Testis (tissue), 3 donors: ENCODE results near the gene TUBGCP6. TPM values are rescaled to one million over a fixed set of nuclear protein-coding genes. Genes with fewer than 3 reads are reported as not detected.

ENCODE experiments used
- DNase-seq: peaks from one replicate; pipeline ENCODE4 v3.0.0-alpha.2; 2019
- H3K27ac ChIP-seq, 2 donors: fragments of 200-600 bp; sonication (generic); one replicate each; pipeline ENCODE4 v1.5.1; 2019
- H3K27me3 ChIP-seq: fragments of 200-600 bp; sonication (generic); one replicate; pipeline ENCODE4 v1.5.1; 2019
- H3K36me3 ChIP-seq: fragments of 200-600 bp; sonication (generic); one replicate; pipeline ENCODE4 v1.5.1; 2017; ENCODE audit warnings: low read depth; ENCODE audit errors: missing control alignments
- H3K4me1 ChIP-seq: fragments of 200-600 bp; sonication (generic); one replicate; pipeline ENCODE4 v1.5.1; 2019
- H3K4me3 ChIP-seq, 2 donors: fragments of 200-600 bp; sonication (generic); one replicate each; pipeline ENCODE4 v1.5.1; 2017 to 2019
- H3K9me3 ChIP-seq: fragments of 200-600 bp; sonication (generic); one replicate; pipeline ENCODE4 v1.5.1; 2017
- POLR2A ChIP-seq: fragments of 450-650 bp; IDR thresholded peaks from one replicate; pipeline ENCODE4 v1.6.1; 2017; ENCODE audit warnings: antibody characterized with exemption, mild to moderate bottlenecking, moderate library complexity
- WGBS, 2 donors: methylation state at CpG; one replicate each; pipeline ENCODE4 v1.1.5; 2018; 5-methylcytosine and 5-hydroxymethylcytosine counted together
- intact Hi-C: fragments of 100-400 bp; cut with DNase I; formaldehyde crosslinking; loops from one replicate; pipeline ENCODE4 v1.15.1; 2023; ENCODE audit warnings: low total_unique reads
- polyA plus RNA-seq: library from polyadenylated mRNA; stranded (reverse); fragments of 350-450 nt; fragmentation: Illumina TruSeq; extraction: RNeasy Lipid Tissue Mini Kit (QIAGEN cat#74804); gene quantifications from one replicate; pipeline ENCODE4 v1.2.3, GENCODE V29; 2014; ENCODE audit warnings: low read depth, low replicate concordance; ENCODE audit not compliant: insufficient read depth
- total RNA-seq, 2 donors: library from RNA; depleted of rRNA; stranded (reverse); fragments of >200 nt; gene quantifications; one replicate each; pipeline ENCODE4 v1.2.3, GENCODE V29; 2016
- TF ChIP-seq, protein P1 (sequence below), 3 experiments: fragments of 450-650 bp in 2 of 3; fragments of 200-600 bp in 1 of 3; sonication (generic) in 1 of 3; IDR thresholded peaks; one replicate each; pipeline ENCODE4 v1.5.1; 2016 to 2019; ENCODE audit warnings: antibody characterized with exemption in 3 of 3, mild to moderate bottlenecking in 2 of 3, moderate library complexity in 1 of 3

TUBGCP6 gene
- total and polyA plus RNA-seq, 3 donors from 2014 or later = 40.2 to 143 (median 136) TPM

DNA sequence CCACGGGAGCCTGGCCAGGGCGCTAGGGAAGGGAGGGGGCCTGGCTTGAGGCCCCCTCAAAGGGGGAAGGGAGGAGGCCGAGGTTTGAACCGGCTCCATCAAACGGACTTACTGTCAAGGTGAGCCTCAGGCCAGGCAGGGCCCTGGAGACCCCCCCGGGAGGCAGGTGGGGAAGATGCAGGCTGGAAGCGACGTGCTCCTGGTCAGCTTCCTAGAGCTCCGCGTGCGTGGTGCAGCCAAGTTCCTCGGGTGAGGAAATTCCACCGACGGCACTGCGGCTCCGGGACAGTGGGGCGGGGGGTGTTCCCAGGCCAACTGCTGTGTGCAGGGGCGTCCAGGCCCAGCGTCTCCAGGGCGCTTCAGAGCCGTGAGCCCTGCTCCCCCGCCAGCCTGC lies 66.4 kb downstream of the TUBGCP6 start:
- Histone ChIP-seq H3K27me3 (no peaks in the 10 kb centered on the region), H3K4me3 (peak overlapping the region in 1 of 2 donors; percentile 38), H3K36me3 (no peaks in the 10 kb centered on the region), H3K9me3 (no peaks in the 10 kb centered on the region), H3K4me1 (no peaks in the 10 kb centered on the region), H3K27ac (no peak overlapping the region)
- intact Hi-C loops = no loop called here
- TF ChIP-seq, protein P1, sequence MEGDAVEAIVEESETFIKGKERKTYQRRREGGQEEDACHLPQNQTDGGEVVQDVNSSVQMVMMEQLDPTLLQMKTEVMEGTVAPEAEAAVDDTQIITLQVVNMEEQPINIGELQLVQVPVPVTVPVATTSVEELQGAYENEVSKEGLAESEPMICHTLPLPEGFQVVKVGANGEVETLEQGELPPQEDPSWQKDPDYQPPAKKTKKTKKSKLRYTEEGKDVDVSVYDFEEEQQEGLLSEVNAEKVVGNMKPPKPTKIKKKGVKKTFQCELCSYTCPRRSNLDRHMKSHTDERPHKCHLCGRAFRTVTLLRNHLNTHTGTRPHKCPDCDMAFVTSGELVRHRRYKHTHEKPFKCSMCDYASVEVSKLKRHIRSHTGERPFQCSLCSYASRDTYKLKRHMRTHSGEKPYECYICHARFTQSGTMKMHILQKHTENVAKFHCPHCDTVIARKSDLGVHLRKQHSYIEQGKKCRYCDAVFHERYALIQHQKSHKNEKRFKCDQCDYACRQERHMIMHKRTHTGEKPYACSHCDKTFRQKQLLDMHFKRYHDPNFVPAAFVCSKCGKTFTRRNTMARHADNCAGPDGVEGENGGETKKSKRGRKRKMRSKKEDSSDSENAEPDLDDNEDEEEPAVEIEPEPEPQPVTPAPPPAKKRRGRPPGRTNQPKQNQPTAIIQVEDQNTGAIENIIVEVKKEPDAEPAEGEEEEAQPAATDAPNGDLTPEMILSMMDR (IDR thresholded peaks at IDR 0.05) = no peak
- WGBS, 2 donors = 10 to 41% methylated on average over 2 to 22 of the region's 22 CpGs
- DNase-seq = no peak

DNA sequence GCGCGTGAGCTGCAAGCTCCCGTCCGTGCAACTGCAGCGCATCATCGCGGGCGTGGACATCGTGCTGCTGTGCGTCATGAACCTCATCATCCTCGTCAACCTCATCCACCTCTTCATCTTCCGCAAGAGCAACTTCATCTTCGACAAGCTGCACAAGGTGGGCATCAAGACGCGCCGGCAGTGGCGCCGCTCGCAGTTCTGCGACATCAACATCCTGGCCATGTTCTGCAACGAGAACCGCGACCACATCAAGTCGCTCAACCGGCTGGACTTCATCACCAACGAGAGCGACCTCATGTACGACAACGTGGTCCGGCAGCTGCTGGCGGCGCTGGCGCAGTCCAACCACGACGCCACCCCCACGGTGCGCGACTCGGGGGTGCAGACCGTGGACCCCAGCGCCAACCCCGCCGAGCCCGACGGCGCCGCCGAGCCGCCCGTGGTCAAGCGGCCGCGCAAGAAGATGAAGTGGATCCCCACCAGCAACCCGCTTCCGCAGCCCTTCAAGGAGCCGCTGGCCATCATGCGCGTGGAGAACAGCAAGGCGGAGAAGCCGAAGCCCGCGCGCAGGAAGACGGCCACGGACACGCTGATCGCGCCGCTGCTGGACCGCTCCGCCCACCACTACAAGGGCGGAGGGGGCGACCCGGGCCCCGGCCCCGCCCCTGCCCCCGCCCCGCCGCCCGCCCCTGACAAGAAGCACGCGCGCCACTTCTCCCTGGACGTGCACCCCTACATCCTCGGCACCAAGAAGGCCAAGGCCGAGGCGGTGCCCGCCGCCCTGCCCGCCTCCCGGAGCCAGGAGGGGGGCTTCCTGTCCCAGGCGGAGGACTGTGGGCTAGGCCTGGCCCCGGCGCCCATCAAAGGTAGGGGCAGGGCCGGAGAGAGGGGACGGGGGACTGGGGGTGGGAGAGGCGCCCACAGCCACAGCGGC lies 67.0 kb downstream of the TUBGCP6 start:
- H3K4me1 ChIP-seq = no peaks in the 10 kb centered on the region
- H3K27me3 ChIP-seq = no peaks in the 10 kb centered on the region
- H3K27ac ChIP-seq = no peak overlapping the region
- H3K4me3 ChIP-seq = peak overlapping the region in 1 of 2 donors; percentile 38
- DNase-seq = no peak
- WGBS, 2 donors = 67 to 70% methylated on average over 41 to 87 of the region's 98 CpGs
- H3K36me3 ChIP-seq = no peaks in the 10 kb centered on the region
- TF ChIP-seq, protein P1 (IDR thresholded peaks at IDR 0.05) = no peak
- TF ChIP-seq POLR2A = no peak
- intact Hi-C loops = no loop called here
- H3K9me3 ChIP-seq = no peaks in the 10 kb centered on the region

DNA sequence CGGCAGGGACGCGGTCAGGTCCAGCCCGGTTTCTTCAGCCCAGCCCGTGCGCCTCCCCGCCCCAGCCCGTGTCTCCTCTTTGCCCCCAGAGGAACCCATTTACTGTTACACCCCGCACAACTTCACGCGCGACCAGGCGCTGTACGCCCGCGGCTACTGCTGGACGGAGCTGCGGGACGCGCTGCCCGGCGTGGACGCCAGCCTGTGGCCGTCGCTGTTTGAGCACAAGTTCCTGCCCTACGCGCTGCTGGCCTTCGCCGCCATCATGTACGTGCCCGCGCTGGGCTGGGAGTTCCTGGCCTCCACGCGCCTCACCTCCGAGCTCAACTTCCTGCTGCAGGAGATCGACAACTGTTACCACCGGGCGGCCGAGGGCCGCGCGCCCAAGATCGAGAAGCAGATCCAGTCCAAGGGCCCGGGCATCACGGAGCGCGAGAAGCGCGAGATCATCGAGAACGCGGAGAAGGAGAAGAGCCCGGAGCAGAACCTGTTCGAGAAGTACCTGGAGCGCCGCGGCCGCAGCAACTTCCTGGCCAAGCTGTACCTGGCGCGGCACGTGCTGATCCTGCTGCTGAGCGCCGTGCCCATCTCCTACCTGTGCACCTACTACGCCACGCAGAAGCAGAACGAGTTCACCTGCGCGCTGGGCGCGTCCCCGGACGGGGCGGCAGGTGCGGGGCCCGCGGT lies 67.8 kb downstream of the TUBGCP6 start:
- no peaks in the 10 kb centered on the region for H3K27me3 ChIP-seq

DNA sequence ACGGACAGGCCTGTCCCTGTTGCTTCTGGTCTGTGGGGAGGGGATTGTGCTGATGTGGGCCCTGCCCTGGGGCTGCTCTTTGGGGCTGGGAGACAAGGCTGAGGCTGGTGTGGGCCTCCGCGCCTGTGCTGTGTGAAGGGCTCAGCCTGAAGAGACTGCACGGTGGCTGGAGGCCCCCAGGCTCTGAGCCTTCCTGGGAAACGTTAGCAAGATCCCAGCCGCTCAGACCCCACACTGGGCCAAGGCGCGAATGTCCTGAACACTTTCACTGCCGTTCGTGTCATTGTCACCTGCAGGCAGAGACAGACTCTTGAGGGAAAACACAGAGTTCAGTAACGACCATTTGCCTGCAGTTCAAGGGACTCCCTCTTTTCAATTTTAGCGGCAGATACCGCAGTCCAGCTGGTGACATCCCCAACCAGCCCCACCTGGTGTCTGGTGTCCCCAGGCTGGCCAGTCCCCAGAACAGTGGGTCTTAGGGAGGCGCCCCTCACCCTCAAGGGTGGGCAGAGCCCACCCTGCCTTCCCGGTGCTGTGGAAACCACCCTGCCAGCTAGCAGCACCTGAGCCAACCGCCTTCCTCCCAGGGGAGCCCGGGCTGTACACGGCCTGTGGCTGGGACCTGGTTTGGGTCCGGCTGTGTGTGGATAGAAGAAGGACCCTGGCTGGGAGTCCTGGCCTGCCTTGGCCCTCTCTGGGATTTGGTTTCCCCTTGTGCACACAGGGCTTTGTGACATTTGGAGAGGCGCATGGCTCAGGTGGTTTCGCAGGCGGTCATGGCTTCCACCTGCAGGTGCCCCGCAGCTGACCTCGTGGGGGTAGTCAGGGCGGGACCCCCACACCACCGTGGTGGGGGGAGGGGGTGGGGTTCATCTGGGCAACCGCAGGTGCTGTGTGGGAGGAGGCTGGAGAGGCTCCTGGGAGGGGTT lies 68.6 kb downstream of the TUBGCP6 start:
- no peak for DNase-seq
- intact Hi-C loops = no loop called here
- TF ChIP-seq POLR2A = no peak
- TF ChIP-seq, protein P1 (IDR thresholded peaks at IDR 0.05) = no peak
- no peaks in the 10 kb centered on the region for H3K4me1 ChIP-seq
- no peak overlapping the region for H3K4me3 ChIP-seq
- H3K27ac ChIP-seq = no peak overlapping the region
- H3K9me3 ChIP-seq = no peaks in the 10 kb centered on the region
- no peaks in the 10 kb centered on the region for H3K36me3 ChIP-seq
- no peaks in the 10 kb centered on the region for H3K27me3 ChIP-seq
- WGBS, 2 donors = 70 to 73% methylated on average over 16 to 25 of the region's 27 CpGs

More for the DNA sequence above, 67.8 kb downstream of the TUBGCP6 start:
- Histone ChIP-seq H3K9me3 (no peaks in the 10 kb centered on the region), H3K27ac (no peak overlapping the region), H3K4me1 (no peaks in the 10 kb centered on the region), H3K4me3 (peak overlapping the region in 1 of 2 donors; percentile 38), H3K36me3 (no peaks in the 10 kb centered on the region)
- WGBS, 2 donors = 79 to 91% methylated on average over 58 to 76 of the region's 76 CpGs
- no peak for DNase-seq
- no peak for TF ChIP-seq POLR2A
- TF ChIP-seq, protein P1 (IDR thresholded peaks at IDR 0.05) = no peak
- intact Hi-C loops = no loop called here
